ENCODE data around the gene CTSF. TPM values are rescaled to one million over a fixed set of nuclear protein-coding genes. Genes with fewer than 3 reads are reported as not detected.

CTSF gene
- total and polyA plus RNA-seq, 2 of the 13 experiments (the other 11 are each of a cell fraction or from before 2014, with no cell fraction given) = not detected

GRCh38 chr11:66547662-66548009 lies 20.8 kb downstream of the CTSF start (continued):
- TF ChIP-seq BCL6 (CRISPR knock-in tag; IDR thresholded peaks at IDR 0.05) (no peak), THAP11 (CRISPR knock-in tag; IDR thresholded peaks at IDR 0.05) (no peak), HNRNPL (IDR thresholded peaks at IDR 0.05; ENCODE audit: low read depth, low read length) (peak; percentile 52; the same call in 1 of the 2 replicates), SP2 (CRISPR knock-in tag; IDR thresholded peaks at IDR 0.05) (no peak), ZNF121 (CRISPR knock-in tag; IDR thresholded peaks at IDR 0.05) (no peak), MAF1 (CRISPR knock-in tag; IDR thresholded peaks at IDR 0.05; ENCODE audit: borderline replicate concordance) (no peak), SALL1 (CRISPR knock-in tag; IDR thresholded peaks at IDR 0.05) (0 out of 2 replicates have a peak, but pooled peaks have one; percentile 20), MXD4 (CRISPR knock-in tag; IDR thresholded peaks at IDR 0.05) (no peak), PAXIP1 (CRISPR knock-in tag; conservative IDR thresholded peaks at IDR 0.05) (0 out of 2 replicates have a peak, but pooled peaks have one; percentile 24), ZNF260 (CRISPR knock-in tag; IDR thresholded peaks at IDR 0.05; ENCODE audit: borderline replicate concordance, low read depth) (no peak), ZMAT3 (CRISPR knock-in tag; conservative IDR thresholded peaks at IDR 0.05) (no peak), ZNF883 (CRISPR knock-in tag; IDR thresholded peaks at IDR 0.05; ENCODE audit: not compliant biosample characterization) (no peak), SRSF1 (optimal IDR thresholded peaks at IDR 0.05; ENCODE audit: low read depth, low read length) (no peak), GTF2F1 (IDR thresholded peaks at IDR 0.05; ENCODE audit: low read length) (no peak), PATZ1 (CRISPR knock-in tag; IDR thresholded peaks at IDR 0.05) (peak; percentile 15; the same call in 1 of the 2 replicates)
- TF ChIP-seq, protein P1, sequence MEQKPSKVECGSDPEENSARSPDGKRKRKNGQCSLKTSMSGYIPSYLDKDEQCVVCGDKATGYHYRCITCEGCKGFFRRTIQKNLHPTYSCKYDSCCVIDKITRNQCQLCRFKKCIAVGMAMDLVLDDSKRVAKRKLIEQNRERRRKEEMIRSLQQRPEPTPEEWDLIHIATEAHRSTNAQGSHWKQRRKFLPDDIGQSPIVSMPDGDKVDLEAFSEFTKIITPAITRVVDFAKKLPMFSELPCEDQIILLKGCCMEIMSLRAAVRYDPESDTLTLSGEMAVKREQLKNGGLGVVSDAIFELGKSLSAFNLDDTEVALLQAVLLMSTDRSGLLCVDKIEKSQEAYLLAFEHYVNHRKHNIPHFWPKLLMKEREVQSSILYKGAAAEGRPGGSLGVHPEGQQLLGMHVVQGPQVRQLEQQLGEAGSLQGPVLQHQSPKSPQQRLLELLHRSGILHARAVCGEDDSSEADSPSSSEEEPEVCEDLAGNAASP (CRISPR knock-in tag; IDR thresholded peaks at IDR 0.05; ENCODE audit: borderline replicate concordance) = no peak
